HepG2 (cell line): ENCODE results near the gene INSR. TPM values are rescaled to one million over a fixed set of nuclear protein-coding genes. Genes with fewer than 3 reads are reported as not detected.
A peak's percentile ranks its signal among the peaks of the same experiment; 100 is the strongest.

ENCODE experiments used
- ATAC-seq: fragments of 200-7000 bp; cut with Tn5 transposase; 3 replicates; pipeline ENCODE4 v1.9.1; 2020; ENCODE audit warnings: mild to moderate bottlenecking, moderate library complexity
- BruUV-seq: library from RNA; stranded (reverse); fragments of 400-500 nt; replicated peaks from 2 replicates; lab custom pipeline; 2021; lab: Mats Ljungman, UMichigan
- CTCF ChIA-PET: fragments of 300-600 bp; formaldehyde crosslinking; extraction: SDS; loops from one replicate; lab custom pipeline; 2021; ENCODE audit warnings: low total read pairs, inconsistent platforms, low intra/inter-chr PET ratio; lab: Yijun Ruan, JAX
- POLR2A ChIA-PET: fragments of 350-600 bp; sonication (Branson Sonifier 250); formaldehyde crosslinking; loops from one replicate; lab custom pipeline; 2020; ENCODE audit warnings: antibody characterized with exemption, inconsistent platforms; lab: Yijun Ruan, JAX
- DNase-seq: peaks from one replicate; pipeline ENCODE4 v3.0.0-alpha.2; 2015; ENCODE audit warnings: low spot score
- FAIRE-seq: peaks from 3 replicates; lab custom pipeline; 2011; peaks lifted over from hg19 to GRCh38; lab: Jason Lieb, UNC
- H2AFZ ChIP-seq: one replicate; pipeline ENCODE4 v1.6.1; 2011; ENCODE audit warnings: low read length, inconsistent platforms
- H3K27ac ChIP-seq: fragments of 300-600 bp; 3 replicates; pipeline ENCODE4 v1.8.0; 2011; ENCODE audit warnings: mixed run types, mild to moderate bottlenecking, mixed read lengths, low read length, inconsistent platforms; ENCODE audit not compliant: insufficient read depth; ENCODE audit errors: extremely low read length
- H3K27me3 ChIP-seq, 2 experiments: fragments of 200-600 bp in 1 of 2; 2 replicates in 1 of 2; 3 replicates in 1 of 2; pipeline versions ENCODE4 v1.6.0 to v1.8.0; 2011; ENCODE audit warnings: low read length in 2 of 2, mild to moderate bottlenecking in 2 of 2, moderate library complexity in 2 of 2, inconsistent platforms in 1 of 2; ENCODE audit not compliant: insufficient read depth in 2 of 2, control insufficient read depth in 1 of 2
- H3K36me3 ChIP-seq, 2 experiments: fragments of 200-600 bp in 1 of 2; replicated peaks in 1 of 2; 2 replicates in 1 of 2; 3 replicates in 1 of 2; pipeline versions ENCODE4 v1.5.1 to v1.8.0; 2011; ENCODE audit warnings: low read length in 2 of 2, inconsistent platforms in 1 of 2; ENCODE audit not compliant: insufficient read depth in 2 of 2, control insufficient read depth in 1 of 2
- H3K4me1 ChIP-seq: 2 replicates; pipeline ENCODE4 v1.5.1; 2012; ENCODE audit warnings: low read length, inconsistent platforms; ENCODE audit not compliant: insufficient read depth
- H3K4me2 ChIP-seq: 2 replicates; pipeline ENCODE4 v1.6.0; 2011; ENCODE audit warnings: low read depth, low read length, inconsistent platforms
- H3K4me3 ChIP-seq, 3 experiments: fragments of 200-600 bp in 1 of 3; sonication (generic), shearing (Covaris generic) in 1 of 3; replicated peaks in 1 of 3; 2 replicates each; pipeline ENCODE4 v1.5.1; 2011 to 2016; ENCODE audit warnings: low read length in 3 of 3, inconsistent platforms in 2 of 3, low read depth in 2 of 3, mild to moderate bottlenecking in 2 of 3, control low read depth in 1 of 3, mixed read lengths in 1 of 3; ENCODE audit not compliant: insufficient read depth in 1 of 3
- H3K79me2 ChIP-seq: one replicate; pipeline ENCODE4 v1.6.1; 2011; ENCODE audit warnings: low read length, inconsistent platforms; ENCODE audit not compliant: insufficient read depth
- H3K9ac ChIP-seq: 2 replicates; pipeline ENCODE4 v1.6.0; 2011; ENCODE audit warnings: mild to moderate bottlenecking, low read depth, low read length, inconsistent platforms; ENCODE audit not compliant: insufficient read depth
- H3K9me3 ChIP-seq: 2 replicates; pipeline ENCODE4 v1.5.1; 2012; ENCODE audit warnings: mild to moderate bottlenecking, low read length
- H4K20me1 ChIP-seq: 2 replicates; pipeline ENCODE4 v1.6.0; 2011; ENCODE audit warnings: inconsistent platforms, mild to moderate bottlenecking, low read length, moderate library complexity; ENCODE audit not compliant: insufficient read depth
- ELF3 ChIP-seq: IDR thresholded peaks from 2 replicates; pipeline ENCODE4 v1.6.1; 2016; ENCODE audit warnings: missing genetic modification reagents, missing compliant biosample characterization
- SOX6 ChIP-seq, 2 experiments: fragments of 450-650 bp in 1 of 2; sonication (generic) in 1 of 2; formaldehyde crosslinking in 1 of 2; IDR thresholded peaks; 2 replicates each; pipeline versions ENCODE4 v1.4.0 to v1.6.1; 2017 to 2020; ENCODE audit warnings: antibody characterized with exemption in 1 of 2, mild to moderate bottlenecking in 1 of 2, missing genetic modification reagents in 1 of 2
- TBX2 ChIP-seq: sonication (generic); formaldehyde crosslinking; IDR thresholded peaks from 2 replicates; pipeline ENCODE4 v1.5.0; 2020; ENCODE audit warnings: missing genetic modification reagents, mild to moderate bottlenecking, borderline replicate concordance
- ZBTB38 ChIP-seq: sonication (generic); formaldehyde crosslinking; IDR thresholded peaks from 2 replicates; pipeline ENCODE4 v1.5.1; 2020; ENCODE audit warnings: mild to moderate bottlenecking, missing genetic modification reagents
- ZHX2 ChIP-seq, 2 experiments: sonication (generic) in 1 of 2; formaldehyde crosslinking in 1 of 2; IDR thresholded peaks; 2 replicates each; pipeline versions ENCODE4 v1.6.1 to v1.9.0; 2014 to 2022; ENCODE audit warnings: antibody characterized with exemption in 1 of 2, borderline replicate concordance in 1 of 2, inconsistent platforms in 1 of 2, low read depth in 1 of 2, missing genetic modification reagents in 1 of 2
- ZNF431 ChIP-seq: sonication (generic); formaldehyde crosslinking; IDR thresholded peaks from 2 replicates; pipeline ENCODE4 v1.9.0; 2022; ENCODE audit warnings: missing genetic modification reagents, low read depth, mild to moderate bottlenecking, borderline replicate concordance
- ZNF484 ChIP-seq: sonication (generic); formaldehyde crosslinking; IDR thresholded peaks from 2 replicates; pipeline ENCODE4 v1.5.1; 2020; ENCODE audit warnings: mild to moderate bottlenecking, low read depth, missing genetic modification reagents, borderline replicate concordance
- ZNF580 ChIP-seq: IDR thresholded peaks from 2 replicates; pipeline ENCODE4 v1.6.1; 2016; ENCODE audit warnings: low read depth, borderline replicate concordance
- ZNF772 ChIP-seq: sonication (generic); formaldehyde crosslinking; IDR thresholded peaks from 2 replicates; pipeline ENCODE4 v1.5.0; 2020; ENCODE audit warnings: mild to moderate bottlenecking, missing genetic modification reagents
- WGBS: methylation state at CpG from one replicate; pipeline ENCODE4 v1.1.6; 2017; ENCODE audit warnings: low lambda C conversion rate; 5-methylcytosine and 5-hydroxymethylcytosine counted together
- in situ Hi-C: cut with HindIII; loops from 2 replicates; pipeline ENCODE4 v1.10.0; 2017; ENCODE audit warnings: low pct_unique_long_range_greater_than_20kb; ENCODE audit not compliant: extremely low pct_ligation_motif_present
- intact Hi-C: fragments of 100-400 bp; cut with micrococcal nuclease; formaldehyde crosslinking; loops from one replicate; pipeline ENCODE4 v1.10.0; 2022; ENCODE audit not compliant: unreplicated experiment
- polyA plus RNA-seq, 8 experiments: library from polyadenylated mRNA; depleted of rRNA in 3 of 8; stranded (reverse) in 7 of 8; unstranded in 1 of 8; fragments of >200 nt; fragmentation: Illumina TruSeq in 4 of 8; extraction: Trizol in 4 of 8; gene quantifications; 2 replicates each; pipeline versions ENCODE4 v1.2.1 to v1.2.3, GENCODE V29; 2011 to 2016; ENCODE audit warnings: low read depth in 4 of 8, missing spikeins in 1 of 8, mixed read lengths in 1 of 8; ENCODE audit not compliant: insufficient read depth in 1 of 8
- total RNA-seq, 5 experiments: library from RNA; depleted of rRNA; stranded (reverse); fragments of >200 nt; fragmentation: Illumina TruSeq; extraction: Trizol; gene quantifications; 2 replicates each; pipeline ENCODE4 v1.2.3, GENCODE V29; 2016; ENCODE audit warnings: low read depth in 1 of 5
- TF ChIP-seq, protein P1 (sequence below): sonication (generic); formaldehyde crosslinking; IDR thresholded peaks from 2 replicates; pipeline ENCODE4 v1.4.0; 2020; ENCODE audit warnings: missing genetic modification reagents
- TF ChIP-seq, protein P2 (sequence below): sonication (generic); formaldehyde crosslinking; IDR thresholded peaks from 2 replicates; pipeline ENCODE4 v1.4.0; 2020; ENCODE audit warnings: mild to moderate bottlenecking, low read depth, missing genetic modification reagents

Gene INSR
- total and polyA plus RNA-seq, 2 of the 13 experiments (the other 11 are each of a cell fraction or from before 2014, with no cell fraction given), result 24.2 to 29.8 TPM

DNA sequence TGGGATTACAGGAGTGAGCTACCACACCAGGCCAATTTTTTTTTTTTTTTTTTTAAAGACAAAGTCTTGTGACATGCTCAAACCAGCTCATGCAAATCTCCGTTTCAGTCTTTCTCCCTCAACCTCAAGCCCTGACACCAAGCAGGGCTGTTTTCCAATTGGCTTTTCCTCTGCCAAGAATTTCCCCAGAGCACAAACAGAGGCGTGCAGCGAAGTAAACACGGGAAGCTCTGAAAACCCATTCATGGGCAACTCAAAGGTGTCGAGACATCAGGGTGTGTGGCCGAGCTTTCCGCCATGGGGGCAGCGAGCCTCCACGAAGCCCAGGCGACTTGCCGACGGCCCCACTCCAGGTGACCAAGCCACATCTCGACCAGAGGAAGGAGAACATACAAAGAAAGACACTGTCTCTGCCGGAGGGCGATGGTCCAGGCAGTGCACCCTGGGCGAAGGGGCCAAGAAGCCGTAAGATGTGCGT lies 70.0 kb downstream of the INSR start (continued):
- TF ChIP-seq ZNF772 (CRISPR knock-in tag) (peak; percentile 66; the same call in 1 of the 2 replicates), ZNF484 (CRISPR knock-in tag) (no peak), TBX2 (CRISPR knock-in tag) (peak; percentile 84; the same call in 1 of the 2 replicates), SOX6 (IDR thresholded peaks at IDR 0.05) (no peak), SOX6 (CRISPR knock-in tag; IDR thresholded peaks at IDR 0.05) (peak; percentile 35; the same call in 1 of the 2 replicates), ZBTB38 (peak; percentile 67; the same call in 1 of the 2 replicates), ZNF580 (CRISPR knock-in tag) (0 out of 2 replicates have a peak, but pooled peaks have one; percentile 41), ZNF431 (CRISPR knock-in tag) (0 out of 2 replicates have a peak, but pooled peaks have one; percentile 34)
- TF ChIP-seq, protein P1, sequence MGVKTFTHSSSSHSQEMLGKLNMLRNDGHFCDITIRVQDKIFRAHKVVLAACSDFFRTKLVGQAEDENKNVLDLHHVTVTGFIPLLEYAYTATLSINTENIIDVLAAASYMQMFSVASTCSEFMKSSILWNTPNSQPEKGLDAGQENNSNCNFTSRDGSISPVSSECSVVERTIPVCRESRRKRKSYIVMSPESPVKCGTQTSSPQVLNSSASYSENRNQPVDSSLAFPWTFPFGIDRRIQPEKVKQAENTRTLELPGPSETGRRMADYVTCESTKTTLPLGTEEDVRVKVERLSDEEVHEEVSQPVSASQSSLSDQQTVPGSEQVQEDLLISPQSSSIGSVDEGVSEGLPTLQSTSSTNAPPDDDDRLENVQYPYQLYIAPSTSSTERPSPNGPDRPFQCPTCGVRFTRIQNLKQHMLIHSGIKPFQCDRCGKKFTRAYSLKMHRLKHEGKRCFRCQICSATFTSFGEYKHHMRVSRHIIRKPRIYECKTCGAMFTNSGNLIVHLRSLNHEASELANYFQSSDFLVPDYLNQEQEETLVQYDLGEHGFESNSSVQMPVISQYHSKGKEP (CRISPR knock-in tag), result no peak
- TF ChIP-seq, protein P2, sequence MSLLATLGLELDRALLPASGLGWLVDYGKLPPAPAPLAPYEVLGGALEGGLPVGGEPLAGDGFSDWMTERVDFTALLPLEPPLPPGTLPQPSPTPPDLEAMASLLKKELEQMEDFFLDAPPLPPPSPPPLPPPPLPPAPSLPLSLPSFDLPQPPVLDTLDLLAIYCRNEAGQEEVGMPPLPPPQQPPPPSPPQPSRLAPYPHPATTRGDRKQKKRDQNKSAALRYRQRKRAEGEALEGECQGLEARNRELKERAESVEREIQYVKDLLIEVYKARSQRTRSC (CRISPR knock-in tag), result no peak
- TF ChIP-seq, all 625 proteins: peak for 39

GRCh38 chr19:7223429-7223828 lies 70.8 kb downstream of the INSR start:
- Histone ChIP-seq H2AFZ (no peak overlapping the region), H3K79me2 (peaks cover 47% of the 10 kb centered on the region), H3K9ac (no peak overlapping the region), H3K4me2 (no peak overlapping the region), H3K9me3 (no peaks in the 10 kb centered on the region), H3K36me3 (no peaks in the 10 kb centered on the region; a peak in 1 of 5 replicates), H4K20me1 (peaks cover 37% of the 10 kb centered on the region; the same call in 1 of the 2 replicates), H3K4me1 (peaks cover 55% of the 10 kb centered on the region), H3K27ac (no peak overlapping the region), H3K27me3 (no peaks in the 10 kb centered on the region), H3K4me3 (no peak overlapping the region)
- FAIRE-seq (no peak), DNase-seq (no peak), ATAC-seq (no peak)
- WGBS, result 100% methylated on average over 1 of the region's 1 CpG
- ChIA-PET POLR2A (interaction anchor here (1.1 to 1.3 kb wide), 2 partner anchors 12 to 15 kb away, joined by 3 to 4 read pairs; no protein-coding TSS in a partner anchor), CTCF (no interaction called here)
- no TSS peak for BruUV-seq
- in situ Hi-C loops, result no loop called here
- intact Hi-C loops, result no loop called here
- no peak for TF ChIP-seq ELF3 (CRISPR knock-in tag)
- no peak for TF ChIP-seq ZHX2 (IDR thresholded peaks at IDR 0.05; ENCODE audit: low read depth)
- no peak for TF ChIP-seq ZHX2 (CRISPR knock-in tag; IDR thresholded peaks at IDR 0.05; ENCODE audit: borderline replicate concordance)
